Cardiac septum (tissue), 1 donor: ENCODE results near the gene LARP4B. TPM values are rescaled to one million over a fixed set of nuclear protein-coding genes. Genes with fewer than 3 reads are reported as not detected.
A peak's percentile ranks its signal among the peaks of the same experiment; 100 is the strongest.

ENCODE experiments used
- DNase-seq: peaks from one replicate; pipeline ENCODE4 v3.0.0-alpha.2; 2020; ENCODE audit warnings: low spot score
- intact Hi-C: fragments of 100-400 bp; cut with DNase I; formaldehyde crosslinking; loops from one replicate; pipeline ENCODE4 v1.14.0; 2022
- total RNA-seq: library from RNA; stranded (reverse); fragmentation: NEBNext Ultra II Directional; extraction: Animal tissue kit (Norgen Biotek cat#: 25700); gene quantifications from one replicate; pipeline ENCODE4 v1.2.1, GENCODE V29; 2021
- donor health status: DM: no; HTN: no; CAD: no.

The LARP4B gene
- total RNA-seq, 1 donor from 2014 or later: 69.8 TPM

DNA sequence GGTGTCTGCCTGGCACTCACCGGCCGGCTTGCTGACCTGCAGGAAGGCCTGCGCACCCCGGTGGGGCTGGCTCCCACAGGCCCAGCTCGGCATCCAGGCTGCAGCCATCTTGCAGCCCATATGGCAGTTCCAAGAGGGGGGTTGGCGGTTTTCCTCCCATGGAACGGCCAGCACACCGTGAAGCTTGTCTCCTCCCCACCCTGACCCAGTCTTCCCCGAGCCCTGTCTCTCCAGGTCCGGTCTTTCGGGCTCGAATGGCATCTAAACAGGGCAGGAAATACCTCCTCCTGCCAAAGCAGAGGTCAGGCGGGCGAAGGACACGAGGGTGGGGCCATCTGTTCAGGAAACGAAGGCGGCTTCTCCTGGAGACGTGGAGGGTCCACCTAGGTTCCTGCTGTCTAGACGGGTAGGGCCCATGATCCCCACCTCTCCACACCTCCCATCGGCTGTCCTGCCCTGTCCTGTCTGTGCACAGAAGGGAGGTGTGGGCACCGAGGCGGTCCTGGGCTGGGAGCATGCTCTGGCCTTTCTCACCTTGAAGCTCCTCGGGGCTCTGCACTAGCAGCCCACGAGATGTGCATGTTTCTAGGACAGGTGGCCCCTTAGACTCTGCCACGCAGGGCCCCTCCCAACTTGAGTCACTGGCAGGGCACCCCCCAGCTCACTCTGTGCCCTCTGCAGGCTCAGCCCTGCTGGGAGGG lies 128.3 kb downstream of the LARP4B start:
- DNase-seq: peak; percentile 73
- intact Hi-C loops: no loop called here

DNA sequence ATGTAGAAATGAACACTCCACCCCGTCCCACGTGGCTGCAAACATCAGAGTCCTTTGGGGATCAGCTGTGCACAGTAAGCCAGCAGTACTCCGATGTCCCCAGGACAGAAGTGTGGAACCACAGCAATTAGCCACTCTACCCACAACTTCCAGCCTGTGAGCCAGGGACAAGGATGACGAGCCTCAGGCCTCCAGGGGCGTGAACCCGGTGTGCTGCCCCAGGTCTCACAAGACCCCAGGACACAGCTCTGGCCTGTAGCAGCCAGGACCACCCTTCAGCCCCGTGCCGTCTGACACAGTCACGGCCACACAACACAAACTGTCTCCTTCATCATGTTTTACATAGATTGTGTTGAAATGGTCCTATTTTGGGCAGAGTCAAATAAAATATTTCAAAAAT lies 129.0 kb downstream of the LARP4B start:
- intact Hi-C loops: no loop called here
- DNase-seq: no peak

DNA sequence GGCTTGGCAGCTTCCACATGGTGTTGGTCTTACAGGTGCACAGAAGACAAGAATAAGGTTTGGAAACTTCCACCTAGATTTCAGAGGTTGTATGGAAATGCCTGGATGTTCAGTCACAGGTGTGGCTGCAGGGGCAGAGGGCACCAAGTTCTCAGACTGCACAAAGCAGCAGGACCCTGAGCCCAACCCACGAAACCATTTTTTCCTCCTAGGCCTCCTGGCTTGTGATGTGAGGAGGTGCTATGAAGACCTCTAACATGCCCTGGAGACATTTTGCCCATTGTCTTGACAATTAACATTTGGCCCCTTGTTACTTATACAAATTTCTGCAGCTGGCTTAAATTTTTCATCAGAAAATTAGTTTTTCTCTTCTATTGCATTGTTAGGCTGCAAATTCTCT lies 134.3 kb downstream of the LARP4B start:
- DNase-seq: no peak
- intact Hi-C loops: no loop called here

- no peak for DNase-seq
- intact Hi-C loops: no loop called here
Observed at GRCh38 chr10:796233-796632, 135.3 kb downstream of the LARP4B start.

DNA sequence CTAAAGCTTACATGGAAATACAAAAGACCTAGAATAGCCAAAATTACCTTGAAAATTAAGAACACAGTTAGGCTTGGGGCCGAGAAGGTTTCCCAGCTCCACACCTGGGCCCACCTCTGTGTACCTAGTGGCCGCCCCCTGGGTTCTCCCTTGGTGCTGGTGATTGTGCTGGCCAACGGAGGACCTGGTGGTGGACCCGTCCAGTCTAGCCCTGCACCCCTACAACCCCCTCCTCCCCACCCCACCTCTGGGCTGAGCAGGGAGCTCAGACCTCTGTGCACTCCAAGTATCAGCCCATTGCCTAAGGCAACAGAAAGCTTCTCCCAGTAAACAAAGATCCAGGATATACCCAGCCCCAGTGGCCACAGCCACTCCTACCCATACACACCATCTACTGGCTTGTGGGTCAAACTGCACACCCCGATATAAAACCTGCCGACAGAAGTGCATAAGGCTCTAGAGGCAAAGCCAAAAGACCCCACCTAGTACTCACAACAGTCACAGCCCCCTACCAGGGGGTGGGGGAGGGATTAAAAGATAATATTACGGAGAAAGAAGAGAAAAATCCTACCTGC lies 137.0 kb downstream of the LARP4B start:
- no peak for DNase-seq
- intact Hi-C loops: no loop called here

DNA sequence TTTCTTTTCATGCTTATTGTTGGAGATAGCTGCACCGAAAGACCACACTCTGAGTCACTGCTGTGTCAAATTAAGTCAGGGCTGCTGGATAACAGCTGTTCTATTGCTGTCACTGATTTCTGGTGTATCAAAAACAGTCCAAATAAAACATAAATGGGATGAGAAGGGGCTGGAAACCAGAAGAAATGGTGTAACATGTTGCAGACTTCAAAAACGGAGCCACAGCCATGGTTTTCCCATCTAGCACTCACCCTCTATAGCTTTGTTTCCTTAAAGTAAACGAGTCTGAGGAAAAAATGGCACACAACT lies 138.8 kb downstream of the LARP4B start:
- no peak for DNase-seq
- intact Hi-C loops: no loop called here

DNA sequence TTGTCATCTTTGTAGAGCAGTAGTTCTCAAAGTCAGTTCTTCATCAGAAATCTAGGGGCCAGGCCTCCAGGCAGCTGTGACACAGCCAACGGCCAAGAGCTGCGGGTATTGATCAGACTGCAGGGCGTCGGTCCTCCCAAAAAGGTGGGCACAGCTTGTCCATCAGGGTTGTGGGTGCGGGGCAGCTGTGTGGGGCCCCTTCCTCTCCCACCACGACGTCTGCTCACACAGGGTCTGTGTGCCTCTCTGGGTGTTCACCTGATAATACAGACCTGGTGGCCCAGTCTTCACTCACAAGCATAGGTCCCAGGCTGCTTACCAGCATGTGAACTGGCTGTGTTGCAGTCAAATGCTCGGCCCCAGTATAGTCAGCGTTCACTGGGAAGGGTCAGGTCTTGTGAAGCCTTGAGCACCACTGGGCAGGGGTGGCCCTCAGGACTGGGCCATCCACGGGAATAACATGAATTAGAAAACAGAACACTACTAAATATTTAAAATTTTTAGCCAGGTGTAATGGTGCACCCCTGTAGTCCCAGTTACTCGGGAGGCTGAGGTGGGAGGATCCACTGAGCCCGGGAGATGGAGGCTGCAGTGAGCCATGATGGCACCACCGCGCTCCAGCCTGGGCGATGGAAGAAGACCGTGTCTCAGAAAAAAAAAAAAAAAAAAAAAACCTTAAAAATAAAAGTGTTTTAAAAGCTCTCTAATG lies 139.3 kb downstream of the LARP4B start:
- intact Hi-C loops: no loop called here
- DNase-seq: no peak

DNA sequence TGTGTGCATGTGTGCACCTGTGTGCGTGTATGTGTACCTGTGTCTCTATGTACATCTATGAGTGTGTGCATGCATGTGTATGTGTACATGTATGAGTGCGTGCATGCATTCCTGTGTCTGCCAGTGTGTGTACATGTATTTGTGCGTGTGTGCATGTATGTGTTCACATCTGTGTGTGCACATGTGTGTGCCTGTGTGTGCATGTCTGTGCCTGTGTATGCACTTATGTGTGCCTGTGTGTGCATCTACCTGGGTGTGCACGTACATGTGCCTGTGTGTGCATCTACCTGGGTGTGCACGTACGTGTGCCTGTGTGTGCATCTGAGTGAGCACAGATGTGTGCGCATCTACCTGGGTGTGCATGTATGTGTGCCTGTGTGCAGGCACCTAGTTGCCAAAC lies 139.9 kb downstream of the LARP4B start:
- no peak for DNase-seq
- intact Hi-C loops: no loop called here

DNA sequence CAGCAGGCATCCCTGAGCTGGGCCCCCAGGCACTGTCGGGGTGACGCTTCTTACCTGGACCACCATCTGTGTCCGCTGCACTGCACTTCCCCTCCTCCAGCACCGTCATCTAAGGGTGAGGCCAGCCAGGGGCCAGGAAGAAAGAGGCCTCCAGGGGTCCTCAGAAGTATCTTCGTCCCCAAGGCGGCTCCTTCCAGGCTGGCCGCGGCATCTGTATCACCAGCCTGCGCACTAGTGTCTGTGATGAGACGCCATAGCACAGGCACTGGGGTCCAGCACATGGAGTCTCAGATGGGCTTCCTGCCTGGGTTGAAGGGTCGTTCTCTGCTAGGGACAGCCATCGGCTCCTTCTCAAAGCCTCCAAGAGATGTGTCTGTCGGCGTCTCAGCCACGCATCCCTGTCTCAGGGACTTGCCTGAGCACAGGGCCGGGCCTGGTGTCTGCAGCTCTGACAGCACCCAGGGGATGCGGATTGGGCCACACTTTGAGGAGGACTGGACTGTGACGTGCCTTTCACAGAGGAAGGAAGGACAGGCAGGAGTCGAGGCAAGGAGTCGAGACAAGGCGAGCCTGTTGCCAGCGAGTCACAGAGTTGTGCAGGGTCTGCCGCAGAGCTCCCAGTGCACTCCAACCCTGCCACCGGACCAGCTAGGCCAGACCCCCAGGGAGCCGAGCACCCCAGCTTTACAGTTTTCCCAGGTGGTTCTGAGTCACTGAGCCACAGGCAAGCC lies 140.5 kb downstream of the LARP4B start:
- intact Hi-C loops: no loop called here
- no peak for DNase-seq

- intact Hi-C loops: loop anchor here (5.0 to 10.0 kb wide), 2 partner anchors 205 to 278 kb away; no protein-coding TSS in a partner anchor
- no peak for DNase-seq
Observed at GRCh38 chr10:789831-790701, 141.4 kb downstream of the LARP4B start.

DNA sequence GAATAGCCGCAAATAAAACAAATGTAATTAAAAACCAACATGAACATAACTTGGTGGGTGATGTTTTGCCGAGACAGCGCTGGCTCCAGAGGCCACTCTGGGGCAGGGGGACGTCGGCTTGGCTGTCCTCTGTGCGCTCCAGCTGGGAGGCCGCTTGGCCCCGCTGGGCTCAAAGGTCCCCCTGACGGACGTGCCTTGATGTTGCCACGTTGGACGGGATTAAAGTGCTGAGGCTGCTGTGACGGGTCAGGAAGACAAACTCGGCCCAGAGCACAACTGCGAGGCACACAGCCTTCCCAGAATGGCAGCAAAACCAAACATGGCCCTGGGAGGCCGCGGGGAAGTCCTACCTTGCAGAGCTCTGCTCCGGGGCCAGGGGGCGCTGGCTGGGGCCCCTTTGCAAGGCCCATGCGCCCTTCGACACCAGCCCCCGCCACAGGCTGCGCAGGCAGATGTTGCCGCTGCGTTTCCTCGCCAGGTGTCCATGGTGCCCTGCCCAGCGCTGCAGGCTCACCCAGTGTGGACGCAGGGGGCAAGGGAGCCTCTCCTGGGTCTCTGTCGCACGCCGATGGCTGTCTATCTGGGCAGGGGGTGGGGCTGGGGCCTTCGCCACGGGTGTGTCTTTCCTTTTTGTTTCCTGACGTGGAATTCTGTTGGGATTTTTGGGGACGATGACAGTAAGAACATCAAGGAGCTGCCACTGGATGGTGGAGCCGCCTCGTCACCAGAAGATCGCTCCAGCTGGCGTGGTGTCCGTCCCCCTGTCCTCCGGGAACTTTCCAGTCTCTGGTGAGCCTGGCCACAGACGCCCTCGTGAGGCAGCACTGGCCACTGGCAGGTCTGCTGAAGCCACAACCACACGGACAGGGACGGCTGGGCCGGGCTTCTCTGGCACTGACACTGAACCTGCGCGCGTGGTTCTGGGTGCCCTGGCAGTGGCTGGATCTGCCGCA lies 142.4 kb downstream of the LARP4B start:
- intact Hi-C loops: loop anchor here (5.0 to 10.0 kb wide), 2 partner anchors 204 to 277 kb away; no protein-coding TSS in a partner anchor
- DNase-seq: no peak

GRCh38 chr10:787933-788651 lies 143.4 kb downstream of the LARP4B start:
- no peak for DNase-seq
- intact Hi-C loops: loop anchor here (5.0 to 10.0 kb wide), 2 partner anchors 203 to 276 kb away; no protein-coding TSS in a partner anchor

GRCh38 chr10:786633-787474 lies 144.7 kb downstream of the LARP4B start:
- intact Hi-C loops: loop anchor here (5.0 to 10.0 kb wide), 2 partner anchors 202 to 275 kb away; no protein-coding TSS in a partner anchor
- DNase-seq: no peak

DNA sequence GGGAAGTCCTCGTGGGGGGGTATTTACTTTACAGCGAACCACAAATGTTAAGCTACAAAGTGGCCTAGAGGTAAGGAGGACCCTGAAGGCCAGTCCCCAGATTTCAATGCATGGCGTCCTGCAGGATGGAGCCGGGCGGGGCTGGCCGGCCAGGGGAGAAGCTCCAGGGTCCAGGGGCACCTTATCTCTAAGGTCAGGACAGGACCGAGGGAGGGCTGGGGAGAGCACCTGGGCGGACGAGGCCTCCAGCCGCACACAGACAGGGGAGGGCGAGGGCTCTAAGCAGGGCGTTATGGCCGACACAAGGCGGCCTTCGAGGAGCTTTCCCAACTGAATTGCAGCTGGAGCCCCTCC lies 145.7 kb downstream of the LARP4B start:
- intact Hi-C loops: loop anchor here (5.0 to 10.0 kb wide), 2 partner anchors 201 to 274 kb away; no protein-coding TSS in a partner anchor

GRCh38 chr10:785089-785860 lies 146.2 kb downstream of the LARP4B start:
- intact Hi-C loops: loop anchor here (5.0 to 10.0 kb wide), 2 partner anchors 200 to 273 kb away; no protein-coding TSS in a partner anchor

More for the DNA sequence above, 145.7 kb downstream of the LARP4B start:
- DNase-seq: no peak

More at GRCh38 chr10:785089-785860, 146.2 kb downstream of the LARP4B start:
- no peak for DNase-seq
